DND-41 (cell line): ENCODE measurements around the gene CACNB2.

Experiments
- EZH2 ChIP-seq: IDR thresholded peaks from 3 replicates; pipeline ENCODE4 v1.6.1; 2012; ENCODE audit warnings: borderline replicate concordance, low read depth, mild to moderate bottlenecking, moderate library complexity, low read length, inconsistent platforms; ENCODE audit not compliant: severe bottlenecking
- TF ChIP-seq, protein P1 (sequence below): IDR thresholded peaks from 2 replicates; pipeline ENCODE4 v1.5.1; 2012; ENCODE audit warnings: borderline replicate concordance, low read length, moderate library complexity, mild to moderate bottlenecking; ENCODE audit not compliant: poor library complexity, severe bottlenecking; ENCODE audit errors: extremely low read depth

DNA sequence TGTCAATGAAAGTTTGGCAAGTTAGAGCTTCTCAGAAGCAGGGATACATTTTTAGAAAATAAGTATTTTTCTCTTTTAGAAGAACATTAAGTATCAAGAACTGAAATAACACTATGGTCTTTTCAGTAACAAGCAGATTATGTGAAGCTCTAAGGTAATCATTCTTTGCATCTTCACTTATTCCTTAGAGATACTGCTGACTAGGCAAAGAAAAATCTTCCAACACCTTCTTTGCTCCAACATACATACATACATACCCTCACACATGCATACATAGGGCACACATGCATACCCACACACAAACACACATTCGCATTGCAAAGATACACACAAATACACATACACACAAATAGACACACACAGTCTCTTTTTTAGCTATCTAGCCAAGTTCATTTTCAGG, 37.8 kb upstream of the CACNB2 start:
- no peak for TF ChIP-seq EZH2
- TF ChIP-seq, protein P1, sequence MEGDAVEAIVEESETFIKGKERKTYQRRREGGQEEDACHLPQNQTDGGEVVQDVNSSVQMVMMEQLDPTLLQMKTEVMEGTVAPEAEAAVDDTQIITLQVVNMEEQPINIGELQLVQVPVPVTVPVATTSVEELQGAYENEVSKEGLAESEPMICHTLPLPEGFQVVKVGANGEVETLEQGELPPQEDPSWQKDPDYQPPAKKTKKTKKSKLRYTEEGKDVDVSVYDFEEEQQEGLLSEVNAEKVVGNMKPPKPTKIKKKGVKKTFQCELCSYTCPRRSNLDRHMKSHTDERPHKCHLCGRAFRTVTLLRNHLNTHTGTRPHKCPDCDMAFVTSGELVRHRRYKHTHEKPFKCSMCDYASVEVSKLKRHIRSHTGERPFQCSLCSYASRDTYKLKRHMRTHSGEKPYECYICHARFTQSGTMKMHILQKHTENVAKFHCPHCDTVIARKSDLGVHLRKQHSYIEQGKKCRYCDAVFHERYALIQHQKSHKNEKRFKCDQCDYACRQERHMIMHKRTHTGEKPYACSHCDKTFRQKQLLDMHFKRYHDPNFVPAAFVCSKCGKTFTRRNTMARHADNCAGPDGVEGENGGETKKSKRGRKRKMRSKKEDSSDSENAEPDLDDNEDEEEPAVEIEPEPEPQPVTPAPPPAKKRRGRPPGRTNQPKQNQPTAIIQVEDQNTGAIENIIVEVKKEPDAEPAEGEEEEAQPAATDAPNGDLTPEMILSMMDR, result no peak
